ENCODE measurements around the gene RHOU. TPM values are rescaled to one million over a fixed set of nuclear protein-coding genes. Genes with fewer than 3 reads are reported as not detected.

Gene RHOU
- total RNA-seq, 1 donor from 2014 or later: 16.7 TPM

GRCh38 chr1:228792601-228793000, 57.3 kb downstream of the RHOU start:
- peaks cover 4 to 14% (median 5%) of the 10 kb centered on the region in 3 donors for H3K4me1 ChIP-seq (ENCODE audit: control insufficient read depth in 3 of 3, insufficient read depth in 3 of 3, low read length in 3 of 3)
- H3K36me3 ChIP-seq (ENCODE audit: control insufficient read depth in 3 of 3, insufficient read depth in 3 of 3, low read length in 3 of 3): no peaks in the 10 kb centered on the region
- H3K27ac ChIP-seq (ENCODE audit: low read depth, low read length): no peak overlapping the region
- H3K4me3 ChIP-seq (ENCODE audit: low read length in 3 of 3): no peak overlapping the region
- no peak overlapping the region for H3K9ac ChIP-seq (ENCODE audit: low read depth in 1 of 3, low read length in 3 of 3)
- no peaks in the 10 kb centered on the region for H3K9me3 ChIP-seq (ENCODE audit: control insufficient read depth in 3 of 3, low read length in 3 of 3)
- no peaks in the 10 kb centered on the region for H3K27me3 ChIP-seq (ENCODE audit: control insufficient read depth in 3 of 3, insufficient read depth in 3 of 3, low read length in 3 of 3)

- H3K27me3 ChIP-seq (ENCODE audit: control insufficient read depth in 3 of 3, insufficient read depth in 3 of 3, low read length in 3 of 3): no peaks in the 10 kb centered on the region
- no peaks in the 10 kb centered on the region for H3K36me3 ChIP-seq (ENCODE audit: control insufficient read depth in 3 of 3, insufficient read depth in 3 of 3, low read length in 3 of 3)
- H3K27ac ChIP-seq (ENCODE audit: low read depth, low read length): no peak overlapping the region
- H3K9me3 ChIP-seq (ENCODE audit: control insufficient read depth in 3 of 3, low read length in 3 of 3): no peaks in the 10 kb centered on the region
- peaks cover 4 to 14% (median 5%) of the 10 kb centered on the region in 3 donors for H3K4me1 ChIP-seq (ENCODE audit: control insufficient read depth in 3 of 3, insufficient read depth in 3 of 3, low read length in 3 of 3)
- H3K9ac ChIP-seq (ENCODE audit: low read depth in 1 of 3, low read length in 3 of 3): no peak overlapping the region
- H3K4me3 ChIP-seq (ENCODE audit: low read length in 3 of 3): no peak overlapping the region
These were observed 57.8 kb downstream of the RHOU start for GRCh38 chr1:228793032-228793431.

- Histone ChIP-seq H3K4me1 (ENCODE audit: control insufficient read depth in 3 of 3, insufficient read depth in 3 of 3, low read length in 3 of 3) (peaks cover 4 to 14% (median 5%) of the 10 kb centered on the region in 3 donors), H3K9me3 (ENCODE audit: control insufficient read depth in 3 of 3, low read length in 3 of 3) (no peaks in the 10 kb centered on the region), H3K36me3 (ENCODE audit: control insufficient read depth in 3 of 3, insufficient read depth in 3 of 3, low read length in 3 of 3) (no peaks in the 10 kb centered on the region), H3K4me3 (ENCODE audit: low read length in 3 of 3) (no peak overlapping the region), H3K27ac (ENCODE audit: low read depth, low read length) (no peak overlapping the region), H3K9ac (ENCODE audit: low read depth in 1 of 3, low read length in 3 of 3) (no peak overlapping the region), H3K27me3 (ENCODE audit: control insufficient read depth in 3 of 3, insufficient read depth in 3 of 3, low read length in 3 of 3) (no peaks in the 10 kb centered on the region)
These were observed 58.9 kb downstream of the RHOU start for GRCh38 chr1:228794173-228794572.

GRCh38 chr1:228794810-228795209, 59.5 kb downstream of the RHOU start:
- H3K27me3 ChIP-seq (ENCODE audit: control insufficient read depth in 3 of 3, insufficient read depth in 3 of 3, low read length in 3 of 3): no peaks in the 10 kb centered on the region

GRCh38 chr1:228795596-228795995, 60.3 kb downstream of the RHOU start:
- H3K4me1 ChIP-seq (ENCODE audit: control insufficient read depth in 3 of 3, insufficient read depth in 3 of 3, low read length in 3 of 3): peaks cover 4 to 10% (median 5%) of the 10 kb centered on the region in 3 donors
- no peaks in the 10 kb centered on the region for H3K36me3 ChIP-seq (ENCODE audit: control insufficient read depth in 3 of 3, insufficient read depth in 3 of 3, low read length in 3 of 3)
- H3K4me3 ChIP-seq (ENCODE audit: low read length in 3 of 3): no peak overlapping the region
- no peaks in the 10 kb centered on the region for H3K9me3 ChIP-seq (ENCODE audit: control insufficient read depth in 3 of 3, low read length in 3 of 3)
- H3K27ac ChIP-seq (ENCODE audit: low read depth, low read length): no peak overlapping the region
- H3K9ac ChIP-seq (ENCODE audit: low read depth in 1 of 3, low read length in 3 of 3): no peak overlapping the region
- no peaks in the 10 kb centered on the region for H3K27me3 ChIP-seq (ENCODE audit: control insufficient read depth in 3 of 3, insufficient read depth in 3 of 3, low read length in 3 of 3)

More at GRCh38 chr1:228794810-228795209, 59.5 kb downstream of the RHOU start:
- Histone ChIP-seq H3K36me3 (ENCODE audit: control insufficient read depth in 3 of 3, insufficient read depth in 3 of 3, low read length in 3 of 3) (no peaks in the 10 kb centered on the region), H3K4me1 (ENCODE audit: control insufficient read depth in 3 of 3, insufficient read depth in 3 of 3, low read length in 3 of 3) (peaks cover 4 to 14% (median 5%) of the 10 kb centered on the region in 3 donors), H3K9ac (ENCODE audit: low read depth in 1 of 3, low read length in 3 of 3) (no peak overlapping the region), H3K4me3 (ENCODE audit: low read length in 3 of 3) (no peak overlapping the region), H3K27ac (ENCODE audit: low read depth, low read length) (no peak overlapping the region), H3K9me3 (ENCODE audit: control insufficient read depth in 3 of 3, low read length in 3 of 3) (no peaks in the 10 kb centered on the region)

Other genes with a start within 250 kb of the RHOU start
- 17.2 TPM for gene RNF187, start 248.1 kb upstream of the RHOU start, total RNA-seq